Left kidney (tissue), 8 donors: ENCODE results near the gene HTR1E. TPM values are rescaled to one million over a fixed set of nuclear protein-coding genes. Genes with fewer than 3 reads are reported as not detected.
"Not testable (repeated sequence)": the region's sequence is repeated elsewhere in the genome, so short reads cannot be mapped to it uniquely, and the experiment has no call there.

Source experiments
- DNase-seq: peaks from one replicate; pipeline ENCODE4 v3.0.0-alpha.2; 2013
- long read RNA-seq, 8 donors: transcript quantifications; one replicate each; lab custom pipeline, GENCODE V29; 2026
- polyA plus RNA-seq: library from polyadenylated mRNA; unstranded; fragments of 120-200 nt; gene quantifications from one replicate; pipeline ENCODE4 v1.2.1, GENCODE V29; 2013; ENCODE audit not compliant: insufficient read length

HTR1E gene, protein sequence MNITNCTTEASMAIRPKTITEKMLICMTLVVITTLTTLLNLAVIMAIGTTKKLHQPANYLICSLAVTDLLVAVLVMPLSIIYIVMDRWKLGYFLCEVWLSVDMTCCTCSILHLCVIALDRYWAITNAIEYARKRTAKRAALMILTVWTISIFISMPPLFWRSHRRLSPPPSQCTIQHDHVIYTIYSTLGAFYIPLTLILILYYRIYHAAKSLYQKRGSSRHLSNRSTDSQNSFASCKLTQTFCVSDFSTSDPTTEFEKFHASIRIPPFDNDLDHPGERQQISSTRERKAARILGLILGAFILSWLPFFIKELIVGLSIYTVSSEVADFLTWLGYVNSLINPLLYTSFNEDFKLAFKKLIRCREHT
- polyA plus RNA-seq, result 0.55 TPM
- long read RNA-seq, donor 1, result 0 reads
- long read RNA-seq, donor 2, partial matches to known transcripts, result 0 of 1 reads
- long read RNA-seq, donor 2, other reads (novel, unspliced or antisense), result 0 of 1 reads
- long read RNA-seq, donor 3, result 0 reads
- long read RNA-seq, donor 4, result 0 reads
- long read RNA-seq, donor 5, result 0 reads
- long read RNA-seq, donor 6, result 0 reads
- long read RNA-seq, donor 7, result 0 reads
- long read RNA-seq, donor 8, result 0 reads

DNA sequence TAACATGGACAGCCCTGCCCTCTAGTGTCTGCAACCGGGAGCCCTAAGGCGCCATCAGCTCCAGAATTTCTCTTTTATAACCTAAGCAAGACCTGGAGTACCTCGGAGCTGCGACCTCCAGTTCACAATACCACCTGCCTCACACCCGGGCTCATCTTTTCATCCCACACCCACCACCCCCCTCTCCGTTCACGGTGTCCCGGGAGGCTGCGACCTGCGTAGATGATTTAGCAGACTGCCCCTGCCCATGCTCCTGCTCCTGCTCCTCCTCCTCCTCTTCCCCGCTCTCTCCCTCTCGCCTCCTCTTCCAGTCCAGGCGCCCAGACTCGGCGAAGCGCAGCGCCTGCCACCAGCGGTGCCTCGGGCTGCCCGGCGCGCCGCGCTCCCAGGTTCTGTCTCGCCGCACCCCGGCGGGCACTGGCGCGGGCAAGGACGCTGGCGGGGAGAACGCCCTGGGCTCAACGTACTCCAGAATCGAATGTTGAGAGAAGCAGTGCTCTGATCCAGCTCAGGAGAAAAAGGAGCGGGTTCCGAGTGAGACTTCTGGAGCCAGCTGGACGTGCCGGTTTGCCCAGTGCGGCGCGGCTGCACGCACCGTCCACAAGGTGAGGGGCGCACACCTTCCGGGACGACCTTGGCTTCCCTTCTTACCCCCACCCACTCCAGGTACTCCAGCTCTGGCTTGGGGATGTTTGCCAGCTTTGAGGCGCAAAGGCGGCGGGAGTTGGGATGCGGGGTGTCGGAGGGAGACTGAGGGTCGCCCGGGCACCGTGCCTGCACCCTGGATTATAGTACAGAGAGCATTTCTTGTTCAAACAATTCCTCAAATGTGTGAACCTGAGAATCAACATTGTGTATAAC lies at the start of gene HTR1E:
Gene HTR1E (plus strand): TSS at position 310 of the 861 bp plus-strand sequence. CDS start 77,807 bp downstream, outside the sequence.
- peak; percentile 67 for DNase-seq

DNA sequence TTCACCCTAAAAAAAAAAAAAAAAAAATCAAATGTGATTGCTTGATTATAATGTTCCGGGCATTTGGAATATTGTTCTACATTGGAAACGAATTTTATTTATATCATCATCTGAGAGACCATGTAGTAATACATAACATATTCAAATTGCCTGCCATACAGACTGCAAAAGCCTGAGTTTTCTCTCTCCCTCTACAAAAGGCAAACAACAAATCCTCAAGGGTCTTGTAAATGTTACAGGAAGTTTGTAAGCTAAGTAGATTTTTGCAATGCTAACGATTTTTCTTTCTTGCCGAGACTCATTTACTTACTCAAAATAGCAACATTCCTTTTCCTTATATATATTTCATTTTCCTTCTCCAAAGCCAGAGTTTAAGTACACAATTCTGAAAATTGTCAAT lies 49.0 kb upstream of the HTR1E start:
- no peak for DNase-seq

DNA sequence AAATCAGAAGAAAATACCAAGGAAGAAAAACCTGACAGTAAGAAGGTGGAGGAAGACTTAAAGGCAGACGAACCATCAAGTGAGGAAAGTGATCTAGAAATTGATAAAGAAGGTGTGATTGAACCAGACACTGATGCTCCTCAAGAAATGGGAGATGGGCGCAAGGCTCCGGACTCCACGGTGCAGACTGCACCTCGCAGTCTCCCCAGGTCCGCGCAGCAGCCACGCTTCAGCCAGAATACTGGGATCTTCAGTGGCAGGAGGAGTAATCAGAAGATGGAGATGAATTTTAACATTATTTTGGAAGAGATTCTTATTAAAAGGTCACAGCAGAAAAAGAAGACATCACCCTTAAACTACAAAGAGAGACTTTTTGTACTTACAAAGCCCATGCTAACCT lies 40.1 kb upstream of the HTR1E start:
- not testable (repeated sequence) for DNase-seq

DNA sequence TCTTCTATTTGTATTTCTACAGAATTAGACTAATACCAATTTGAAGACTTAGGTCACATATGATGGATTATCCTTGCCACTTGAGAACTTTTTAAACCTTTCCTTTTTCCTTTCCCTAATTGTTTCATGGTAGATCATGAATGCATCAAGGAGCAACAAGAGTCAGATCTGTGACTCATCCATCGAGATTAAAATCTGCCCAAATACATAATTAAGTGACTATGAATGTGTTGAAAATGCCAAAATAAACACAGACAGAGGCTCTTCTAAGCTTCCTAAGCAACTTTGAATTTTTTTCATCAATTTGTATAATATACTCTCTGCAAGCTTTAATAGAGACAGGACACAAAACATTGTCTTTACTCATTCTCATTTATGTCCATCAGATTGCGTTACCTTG lies 23.5 kb upstream of the HTR1E start:
- no peak for DNase-seq

DNA sequence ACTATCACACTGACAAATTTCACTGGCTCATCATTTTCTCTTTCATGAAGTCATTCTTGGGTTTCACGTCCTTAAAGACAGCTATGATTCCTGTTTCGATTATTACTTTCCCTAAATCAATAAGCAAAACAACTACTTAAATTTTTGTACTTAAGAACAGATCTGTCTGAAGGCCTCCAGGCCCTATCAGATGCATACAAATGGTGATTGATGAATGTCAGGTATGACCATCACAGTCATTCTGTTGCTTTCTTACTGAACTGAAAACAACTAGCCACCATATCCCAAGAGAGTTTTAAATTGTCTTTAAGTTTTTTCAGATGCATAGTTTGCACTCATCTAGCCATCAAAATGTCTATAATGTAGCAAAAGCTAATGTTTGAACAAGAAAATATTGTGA lies 20.9 kb upstream of the HTR1E start:
- DNase-seq, result no peak

DNA sequence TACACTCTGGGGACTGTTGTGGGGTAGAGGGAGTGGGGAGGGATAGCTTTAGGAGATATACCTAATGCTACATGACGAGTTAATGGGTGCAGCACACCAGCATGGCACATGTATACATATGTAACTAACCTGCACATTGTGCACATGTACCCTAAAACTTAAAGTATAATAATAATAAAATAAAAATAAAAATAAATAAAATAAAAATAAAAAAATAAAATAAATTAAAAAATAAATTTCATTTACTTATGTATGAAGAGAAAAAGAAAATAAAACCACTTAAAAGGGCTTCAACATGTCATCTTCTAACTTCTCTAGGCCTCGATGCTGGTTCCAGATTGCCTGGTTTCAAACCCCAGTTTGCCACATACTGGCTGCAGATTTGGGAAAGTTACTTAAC lies 10.2 kb upstream of the HTR1E start:
- not testable (repeated sequence) for DNase-seq

DNA sequence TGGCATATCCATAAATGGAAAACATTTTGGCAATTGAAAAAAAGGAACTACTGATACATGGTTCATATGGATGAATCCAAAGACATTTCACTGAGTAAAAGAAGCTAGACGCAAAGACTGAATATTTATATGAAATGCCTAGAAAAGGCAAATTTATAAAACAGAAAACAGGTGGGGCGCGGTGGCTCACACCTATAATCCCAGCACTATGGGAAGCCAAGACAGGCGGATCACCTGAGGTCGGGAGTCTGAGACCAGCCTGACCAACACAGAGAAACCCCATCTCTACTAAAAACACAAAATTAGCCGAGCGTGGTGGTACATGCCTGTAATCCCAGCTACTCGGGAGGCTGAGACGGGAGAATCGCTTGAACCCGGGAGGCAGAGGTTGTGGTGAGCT lies 9.5 kb upstream of the HTR1E start:
- DNase-seq, result not testable (repeated sequence)

DNA sequence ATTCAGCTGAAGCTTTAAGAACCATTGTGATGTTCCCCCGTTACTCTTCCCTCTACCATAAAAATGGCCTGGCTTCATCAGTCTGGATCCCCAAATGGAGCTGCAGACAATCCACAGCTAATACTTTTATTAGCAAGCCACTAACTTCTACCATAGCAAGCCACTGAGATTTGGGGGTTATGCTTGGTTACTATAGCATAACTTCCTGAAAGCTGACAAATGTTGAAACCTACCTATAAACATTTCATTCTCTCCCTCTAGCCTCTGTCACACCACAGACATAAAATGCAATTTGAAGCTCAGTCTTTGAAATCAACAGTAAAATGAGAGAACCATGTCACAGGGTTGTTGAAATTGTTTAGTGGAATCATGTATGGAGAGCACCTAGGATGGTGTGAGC lies 3.0 kb upstream of the HTR1E start:
- no peak for DNase-seq

DNA sequence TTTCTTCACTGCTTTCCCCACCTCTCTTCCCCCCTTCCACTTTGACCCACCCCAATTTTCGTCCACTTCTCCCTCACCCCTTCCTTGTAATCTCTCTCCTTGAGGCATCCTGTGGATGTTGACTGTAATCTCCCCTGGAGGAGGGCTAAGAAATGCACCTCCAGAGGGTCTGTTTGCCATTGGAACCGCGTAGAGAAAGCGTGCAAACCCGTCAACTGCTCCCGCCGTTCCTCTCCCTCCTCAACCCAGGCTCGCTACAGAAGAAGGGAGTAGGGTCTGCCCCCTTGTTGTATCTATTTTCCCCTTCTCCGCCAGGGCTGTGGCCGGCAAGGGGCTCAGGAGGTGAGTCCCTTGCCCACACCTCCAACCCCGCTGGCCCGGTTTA lies 502 bp upstream of the HTR1E start:
- no peak for DNase-seq

DNA sequence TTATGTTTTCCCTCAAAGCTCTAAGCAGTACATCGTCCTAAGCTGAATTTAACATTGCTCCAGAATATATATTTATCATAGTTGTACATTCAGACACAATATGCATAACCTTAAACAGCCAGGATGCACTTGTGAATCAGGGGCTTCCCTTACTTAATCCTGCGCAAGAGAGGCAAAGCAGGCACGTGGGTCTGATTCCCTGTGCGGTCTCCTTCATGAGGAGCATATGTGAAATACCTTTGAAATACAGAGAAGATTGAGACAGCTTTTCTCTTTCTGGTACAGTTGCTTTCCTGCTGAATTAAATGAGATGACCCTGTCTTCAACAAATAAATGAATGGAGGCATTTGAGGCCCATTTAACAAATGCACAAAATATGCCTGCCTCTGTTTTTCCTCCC lies 1.5 kb downstream of the HTR1E start:
- DNase-seq, result no peak

DNA sequence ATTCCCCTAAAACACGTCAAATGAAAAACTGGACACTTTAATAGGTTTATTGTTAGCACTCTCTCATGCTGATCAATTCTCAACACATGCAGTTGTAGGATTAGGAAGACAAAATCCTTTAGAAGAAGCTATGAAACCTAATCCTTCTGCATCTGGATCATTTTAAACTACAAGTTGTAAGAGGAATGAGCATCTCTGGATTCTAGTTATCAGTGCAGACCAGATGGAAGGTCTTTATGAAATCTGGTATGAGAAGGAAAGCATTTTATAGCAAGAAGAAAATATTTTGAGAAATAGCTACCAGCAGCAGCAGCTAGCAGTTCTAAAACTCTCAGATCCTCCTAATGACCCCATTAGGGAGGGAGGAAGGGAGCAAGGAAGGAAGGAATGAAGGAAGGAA lies 4.1 kb downstream of the HTR1E start:
- no peak for DNase-seq

DNA sequence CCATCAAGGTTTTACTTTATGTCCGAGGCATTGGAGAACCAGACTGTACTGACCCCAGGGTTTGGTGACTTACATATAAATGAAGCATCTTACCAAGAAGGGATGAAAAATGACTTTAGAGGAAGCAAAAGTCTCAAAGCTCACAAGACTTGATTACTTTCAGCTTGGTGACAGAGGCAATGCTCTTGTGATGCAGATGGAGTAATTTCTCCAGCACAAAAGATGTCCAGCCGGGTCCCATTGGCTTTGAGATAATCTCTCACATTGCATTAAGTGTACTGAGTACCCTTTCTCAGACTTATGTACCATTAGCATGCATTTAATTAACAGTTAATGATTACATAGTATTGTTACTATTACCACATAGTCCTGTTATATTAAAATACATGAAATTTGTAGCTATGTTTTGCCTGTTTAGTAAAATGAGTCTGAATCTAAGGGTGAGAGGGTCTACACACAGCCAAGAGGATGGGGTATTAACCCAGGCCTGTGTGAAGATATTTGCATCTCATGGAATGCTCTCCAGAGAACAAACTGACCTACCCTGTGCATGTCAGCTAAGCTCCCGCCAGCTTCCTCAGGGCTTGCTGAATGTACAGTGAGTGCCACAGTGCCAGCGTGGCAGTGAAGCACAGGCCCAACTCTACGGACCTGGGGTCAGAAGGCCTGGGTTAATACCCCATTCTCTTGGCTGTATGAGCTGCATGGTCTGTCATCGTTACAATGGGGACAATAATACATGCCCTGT lies 5.6 kb downstream of the HTR1E start:
- DNase-seq, result no peak

DNA sequence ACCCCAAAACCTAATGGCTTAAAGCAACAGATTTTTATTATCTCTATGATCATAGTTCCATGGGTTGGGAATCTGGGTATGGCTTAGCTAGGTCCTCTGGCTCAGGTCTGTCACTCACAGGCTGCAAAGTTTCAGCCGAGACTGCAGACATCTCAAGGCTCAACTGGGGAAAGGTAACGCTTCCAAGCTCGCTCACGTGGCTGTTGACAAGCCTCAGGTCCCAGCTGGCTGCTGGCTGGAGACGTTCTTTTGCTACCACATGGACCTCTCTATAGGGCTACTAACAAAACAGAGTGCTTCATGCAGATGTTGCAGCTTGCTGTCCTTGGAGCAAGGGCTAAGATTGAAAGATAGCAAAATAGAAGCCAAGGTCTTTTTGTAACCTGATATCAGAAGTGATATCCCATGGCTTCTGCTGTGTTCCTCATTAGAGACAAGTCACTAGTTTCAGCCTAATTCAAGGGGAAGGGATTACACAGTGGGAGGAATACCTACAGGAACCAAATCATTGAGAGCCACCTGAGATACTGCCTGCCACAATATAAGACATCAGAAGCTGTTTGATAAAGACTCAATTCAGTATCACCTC lies 6.6 kb downstream of the HTR1E start:
- DNase-seq, result no peak

DNA sequence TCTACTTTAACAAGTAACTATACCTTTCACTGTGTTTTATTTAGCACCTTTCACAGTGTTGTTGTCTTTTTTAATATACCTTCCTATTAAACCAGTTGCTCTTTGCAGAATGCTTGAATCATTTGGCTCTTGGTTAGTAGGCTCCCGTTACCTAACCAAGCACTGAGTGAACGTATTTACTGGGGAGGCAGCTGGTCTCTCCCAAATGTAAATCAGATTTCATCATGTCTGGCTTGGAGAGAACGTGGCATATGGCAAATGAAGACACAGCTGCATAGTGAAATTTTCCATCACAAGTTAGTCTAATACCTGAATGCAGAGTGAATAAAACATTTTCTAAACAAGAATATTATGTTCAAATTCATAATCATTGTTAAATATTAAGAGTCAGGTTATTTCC lies 12.4 kb downstream of the HTR1E start:
- DNase-seq, result no peak

DNA sequence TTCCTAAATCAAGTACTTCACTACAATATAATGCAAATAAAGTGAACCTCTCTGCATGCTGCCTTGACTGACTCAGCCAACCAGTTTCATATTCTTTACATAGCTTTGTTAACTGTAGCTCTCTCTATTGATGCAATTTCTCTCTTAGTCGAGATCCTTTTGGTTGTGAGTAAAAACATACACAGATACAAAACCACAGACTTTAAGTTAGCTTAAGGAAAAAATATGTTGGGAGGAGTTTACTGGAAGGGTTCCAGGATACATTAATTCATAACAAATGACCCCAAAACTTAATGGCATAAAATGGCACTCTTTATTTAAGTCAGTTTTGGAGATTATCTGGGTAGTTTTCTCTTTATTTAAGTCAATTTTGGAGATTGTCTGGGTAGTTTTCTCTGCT lies 15.7 kb downstream of the HTR1E start:
- no peak for DNase-seq

DNA sequence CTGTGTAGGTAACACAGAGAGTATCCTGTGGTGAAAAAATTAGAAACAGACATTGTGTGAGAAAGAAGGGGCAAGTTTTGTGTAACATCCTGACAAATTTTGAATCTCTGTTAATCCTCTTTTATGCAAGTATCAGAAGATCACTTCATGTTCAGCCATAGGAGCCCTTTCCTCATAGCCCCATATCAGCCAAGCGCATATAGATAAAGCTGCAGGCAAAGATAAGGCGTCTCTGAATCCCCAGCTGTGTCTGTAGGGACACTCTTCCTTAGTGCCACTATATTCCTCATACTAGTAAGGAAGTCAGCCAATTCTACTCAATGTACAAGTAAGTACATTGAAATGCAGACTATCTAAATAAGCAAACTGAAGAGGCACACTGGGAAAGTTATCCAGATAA lies 22.3 kb downstream of the HTR1E start:
- DNase-seq, result no peak

DNA sequence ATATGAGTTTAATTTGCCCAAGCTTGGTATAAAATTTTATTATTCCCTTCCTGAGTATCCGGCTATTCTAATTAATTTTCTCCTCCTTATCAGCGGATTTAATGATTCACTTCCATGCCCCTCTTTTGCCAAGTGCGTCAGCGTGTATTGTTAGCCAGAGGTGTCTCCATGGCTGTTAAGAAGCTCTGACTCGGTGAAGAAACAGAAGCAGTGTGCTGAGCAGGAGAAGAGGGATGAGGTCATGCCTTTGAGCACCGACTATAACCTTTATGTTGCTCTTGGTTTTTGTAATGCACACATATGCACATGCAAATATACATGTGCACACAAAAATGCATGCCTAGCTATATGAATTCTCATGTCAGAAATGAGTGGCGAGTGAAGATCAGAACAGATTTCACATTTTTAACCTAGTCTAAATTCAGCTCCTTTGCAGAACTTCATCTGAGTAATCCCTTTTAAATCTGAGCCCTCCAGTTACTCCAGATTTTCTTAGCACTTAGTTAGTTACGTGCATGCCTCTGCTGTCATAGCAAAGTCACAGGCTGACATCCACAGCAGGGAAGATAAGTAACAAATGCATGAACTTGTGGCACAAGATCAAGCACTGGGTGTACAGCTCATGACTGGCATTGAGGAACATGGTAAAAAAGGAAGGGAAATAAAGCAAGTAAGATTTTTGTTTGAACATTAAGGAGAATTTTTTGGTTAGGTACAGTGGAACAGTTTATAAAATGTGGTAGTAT lies 24.3 kb downstream of the HTR1E start:
- no peak for DNase-seq

DNA sequence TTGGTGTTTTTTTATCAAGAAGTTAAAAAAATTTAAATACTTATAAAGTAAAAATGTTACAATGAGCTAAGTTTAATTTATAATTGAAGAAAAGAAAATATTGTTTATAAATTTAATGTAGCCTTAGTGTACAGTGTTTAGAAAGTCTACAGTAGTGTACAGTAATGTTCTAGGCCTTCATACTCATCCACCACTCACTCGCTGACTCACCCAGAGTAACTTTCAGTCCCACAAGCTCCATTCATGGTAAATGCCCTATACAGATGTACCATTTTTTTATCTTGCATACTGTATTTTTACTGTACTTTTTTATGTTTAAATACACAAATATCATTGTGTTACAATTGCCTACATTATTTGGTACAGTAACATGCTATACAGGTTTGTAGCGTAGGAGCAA lies 26.0 kb downstream of the HTR1E start:
- no peak for DNase-seq

DNA sequence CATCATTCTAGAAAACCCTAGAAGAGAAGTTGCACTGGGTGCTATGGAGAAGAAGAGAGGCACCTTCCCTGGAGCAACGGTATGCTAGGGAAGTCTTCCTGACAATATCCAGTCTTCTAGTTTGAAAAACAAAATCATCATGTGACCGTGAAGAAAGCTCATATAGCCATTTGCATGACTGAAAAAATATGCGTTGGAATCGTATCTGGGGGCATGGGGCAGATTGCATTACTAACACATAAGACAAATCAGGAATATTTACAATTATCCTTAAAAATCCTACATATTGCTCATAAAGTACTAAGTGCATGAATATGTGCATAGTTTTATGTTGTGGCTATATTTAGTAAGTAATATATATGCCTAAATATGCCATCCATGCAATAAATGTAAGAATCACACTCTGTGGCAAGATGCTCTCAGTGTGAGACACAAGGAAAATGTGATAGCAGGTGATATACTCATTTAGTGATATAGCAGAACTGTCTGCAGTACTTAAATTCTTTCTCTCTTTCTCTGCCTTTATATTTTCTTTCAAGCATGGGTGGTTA lies 26.8 kb downstream of the HTR1E start:
- DNase-seq, result no peak

DNA sequence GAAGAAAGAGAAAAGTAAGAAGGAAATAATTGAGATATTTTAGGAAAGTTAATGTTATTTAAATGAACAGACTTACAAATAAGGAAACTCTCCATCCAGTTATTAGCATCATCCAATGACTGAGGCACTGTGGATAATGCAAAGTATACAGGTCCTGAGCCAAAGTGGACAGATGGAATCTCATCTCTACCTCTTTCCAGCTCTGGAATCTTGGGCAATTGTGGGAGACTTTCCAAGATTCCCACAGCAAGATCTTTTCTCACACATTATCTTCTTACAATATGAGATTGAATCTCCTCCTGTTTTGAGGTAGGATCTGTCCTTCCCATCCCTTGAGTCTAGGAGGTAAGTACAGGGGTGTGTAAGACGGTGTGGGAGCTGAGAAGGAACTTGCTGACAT lies 28.9 kb downstream of the HTR1E start:
- DNase-seq, result no peak

DNA sequence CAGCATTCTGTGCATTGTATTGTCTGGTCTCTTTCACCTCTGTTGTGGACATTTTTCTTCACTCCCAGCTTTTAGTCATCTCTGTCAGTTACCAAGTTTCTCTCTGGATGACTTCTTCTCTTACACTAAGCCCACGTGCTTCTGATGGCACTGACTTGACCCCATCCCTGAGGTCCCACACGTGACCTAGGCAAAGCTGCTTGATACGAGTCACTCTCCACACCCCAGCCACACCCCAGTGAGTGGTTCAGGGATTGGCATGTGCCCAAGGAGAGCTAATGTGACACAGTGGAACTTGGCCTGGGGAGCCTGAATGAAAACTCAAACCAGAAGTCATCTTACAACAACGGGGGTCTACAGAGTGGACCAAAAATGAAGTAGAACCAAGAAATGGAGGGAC lies 32.2 kb downstream of the HTR1E start:
- DNase-seq, result no peak
